ENCODE data around the gene TLK1.
A peak's percentile ranks its signal among the peaks of the same experiment; 100 is the strongest.

The TLK1 gene

DNA sequence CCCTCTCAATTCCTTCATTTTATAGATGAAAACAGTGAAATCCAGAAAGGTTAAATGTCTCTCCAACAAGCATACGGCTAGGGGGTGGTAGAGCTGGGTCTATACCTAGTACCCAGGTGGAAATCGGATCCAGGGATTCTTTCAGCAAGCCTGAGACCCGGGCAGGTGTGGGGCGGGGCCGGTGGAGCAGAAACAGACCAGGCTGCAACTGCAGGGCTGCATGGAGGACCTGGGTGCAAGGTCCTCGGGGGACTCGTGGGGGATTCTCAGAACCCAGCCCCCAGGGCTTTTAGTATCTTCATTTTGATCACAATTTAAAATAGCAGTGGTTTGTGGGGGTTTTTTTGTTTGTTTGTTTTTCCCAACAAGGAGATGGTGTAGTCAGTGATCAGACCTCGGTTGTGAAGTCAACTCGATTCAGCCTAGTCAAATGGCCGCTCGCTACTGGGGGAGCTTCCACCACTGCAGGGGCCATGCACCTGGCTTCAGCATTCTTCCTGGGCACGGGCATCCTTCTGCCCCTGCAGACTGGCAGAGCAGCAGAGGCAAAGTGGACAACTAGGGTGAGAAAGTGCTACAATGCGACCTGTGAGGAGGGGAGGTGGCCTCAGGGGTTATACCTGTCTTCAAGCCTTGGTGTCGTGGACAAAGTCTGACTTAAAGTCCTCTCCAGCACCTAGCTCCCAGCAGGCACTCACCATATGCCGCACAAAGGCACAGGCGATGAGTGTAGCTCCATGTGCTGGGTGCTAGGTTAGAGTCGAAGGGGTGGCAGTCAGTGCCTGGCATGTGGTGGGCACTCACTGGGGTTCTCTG lies 185.4 kb downstream of the TLK1 start:
- DNase-seq (ENCODE audit: low read depth) = no peak
- TF ChIP-seq, protein P1, sequence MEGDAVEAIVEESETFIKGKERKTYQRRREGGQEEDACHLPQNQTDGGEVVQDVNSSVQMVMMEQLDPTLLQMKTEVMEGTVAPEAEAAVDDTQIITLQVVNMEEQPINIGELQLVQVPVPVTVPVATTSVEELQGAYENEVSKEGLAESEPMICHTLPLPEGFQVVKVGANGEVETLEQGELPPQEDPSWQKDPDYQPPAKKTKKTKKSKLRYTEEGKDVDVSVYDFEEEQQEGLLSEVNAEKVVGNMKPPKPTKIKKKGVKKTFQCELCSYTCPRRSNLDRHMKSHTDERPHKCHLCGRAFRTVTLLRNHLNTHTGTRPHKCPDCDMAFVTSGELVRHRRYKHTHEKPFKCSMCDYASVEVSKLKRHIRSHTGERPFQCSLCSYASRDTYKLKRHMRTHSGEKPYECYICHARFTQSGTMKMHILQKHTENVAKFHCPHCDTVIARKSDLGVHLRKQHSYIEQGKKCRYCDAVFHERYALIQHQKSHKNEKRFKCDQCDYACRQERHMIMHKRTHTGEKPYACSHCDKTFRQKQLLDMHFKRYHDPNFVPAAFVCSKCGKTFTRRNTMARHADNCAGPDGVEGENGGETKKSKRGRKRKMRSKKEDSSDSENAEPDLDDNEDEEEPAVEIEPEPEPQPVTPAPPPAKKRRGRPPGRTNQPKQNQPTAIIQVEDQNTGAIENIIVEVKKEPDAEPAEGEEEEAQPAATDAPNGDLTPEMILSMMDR (IDR thresholded peaks at IDR 0.05; ENCODE audit: control insufficient read depth, extremely low read depth, insufficient read depth) = no peak
- no peak overlapping the region for H3K4me3 ChIP-seq (ENCODE audit: low read depth, low read length)

DNA sequence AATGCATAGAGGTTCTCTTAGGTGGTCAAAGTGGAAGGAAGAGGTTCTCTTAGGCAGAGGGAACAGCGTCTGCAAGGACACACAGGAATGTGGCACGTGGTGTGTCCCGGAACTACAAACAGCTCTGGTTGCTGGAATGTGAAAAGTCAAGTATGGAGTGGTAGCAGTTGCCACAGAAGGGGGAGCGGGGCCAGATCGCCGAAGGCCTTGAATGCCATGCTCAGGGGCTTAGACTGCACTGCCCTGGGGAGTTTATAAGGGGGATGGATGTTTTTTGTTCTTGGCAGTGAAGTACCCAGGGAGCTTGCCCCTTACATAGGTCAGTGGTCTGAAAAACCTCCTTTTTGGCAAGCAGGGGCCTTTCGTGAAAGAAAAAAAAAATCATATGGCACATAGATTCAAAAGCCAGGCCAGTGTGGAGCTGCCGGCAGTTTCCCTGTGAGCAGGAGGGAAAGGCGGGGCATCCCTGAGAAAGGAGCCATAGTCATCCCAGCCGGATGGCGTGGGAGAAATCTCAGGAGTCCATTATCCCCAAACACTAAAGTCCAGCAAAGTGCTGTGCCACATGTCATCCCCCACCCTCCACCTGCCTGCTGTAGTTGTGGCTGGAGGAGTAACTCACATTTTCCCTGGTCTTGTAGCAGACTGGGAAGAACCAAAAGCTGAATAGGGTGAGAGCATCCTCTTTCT lies 186.2 kb downstream of the TLK1 start:
- TF ChIP-seq, protein P1 (IDR thresholded peaks at IDR 0.05; ENCODE audit: control insufficient read depth, extremely low read depth, insufficient read depth) = no peak
- H3K4me3 ChIP-seq (ENCODE audit: low read depth, low read length) = no peak overlapping the region
- DNase-seq (ENCODE audit: low read depth) = no peak

DNA sequence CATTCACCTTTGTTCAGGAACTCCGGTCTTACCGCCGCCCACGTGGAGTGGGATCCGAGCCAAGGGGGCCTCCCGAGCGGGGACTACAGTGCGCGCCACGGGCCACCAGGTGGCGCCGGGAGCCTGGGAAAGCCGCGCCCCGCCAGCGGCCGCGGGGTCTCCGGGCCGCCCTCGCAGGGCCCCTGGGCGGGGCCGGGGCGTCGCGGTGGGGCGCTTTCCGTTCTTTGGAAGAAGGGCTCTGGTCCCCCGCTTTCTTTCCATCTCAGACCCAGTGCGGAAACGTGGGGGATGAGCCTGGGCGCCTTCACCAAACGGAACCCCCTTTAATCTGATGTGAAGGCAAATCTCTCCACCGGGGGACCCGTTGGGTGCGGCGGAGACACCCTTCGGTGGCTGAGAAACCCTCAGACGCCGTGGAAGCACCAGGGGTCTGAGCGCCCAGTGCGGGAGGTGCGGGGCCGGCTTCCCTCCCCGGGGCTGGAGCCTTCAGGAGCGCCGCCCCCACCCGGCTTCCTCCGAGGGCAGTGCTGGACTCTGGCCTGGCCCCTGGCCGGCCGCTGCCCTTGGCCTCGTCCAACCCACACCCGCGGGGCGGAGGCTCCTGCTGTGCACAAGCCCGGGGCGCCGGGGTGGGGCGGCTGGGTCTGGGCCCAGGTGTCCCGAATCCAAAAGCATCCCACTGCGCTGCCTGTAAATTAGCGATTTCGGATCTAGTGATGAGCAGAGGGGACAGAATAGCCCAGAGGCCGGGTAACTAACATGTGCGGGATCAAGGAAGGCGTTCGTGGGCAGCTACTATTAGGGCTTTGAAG lies 187.0 kb downstream of the TLK1 start:
- H3K4me3 ChIP-seq (ENCODE audit: low read depth, low read length) = peak overlapping the region; percentile 37
- TF ChIP-seq, protein P1 (IDR thresholded peaks at IDR 0.05; ENCODE audit: control insufficient read depth, extremely low read depth, insufficient read depth) = peak; percentile 74
- peak; percentile 58 for DNase-seq (ENCODE audit: low read depth)

DNA sequence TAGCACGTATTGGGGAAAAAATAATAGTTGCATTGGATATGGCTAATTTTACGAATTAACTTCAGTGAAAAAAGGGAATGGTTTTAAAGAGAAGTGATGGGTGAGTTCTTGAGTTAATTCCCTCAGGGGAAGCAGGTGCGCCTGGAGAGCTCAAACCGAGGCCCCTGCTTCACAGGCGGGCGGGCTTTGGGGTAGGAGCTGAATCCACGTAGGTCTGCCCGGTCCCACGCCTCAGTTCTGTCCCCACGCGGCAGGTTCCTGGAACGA lies 187.5 kb downstream of the TLK1 start:
- no peak overlapping the region; the same call in 1 of the 2 replicates for H3K4me3 ChIP-seq (ENCODE audit: low read depth, low read length)
- TF ChIP-seq, protein P1 (IDR thresholded peaks at IDR 0.05; ENCODE audit: control insufficient read depth, extremely low read depth, insufficient read depth) = no peak
- DNase-seq (ENCODE audit: low read depth) = no peak

DNA sequence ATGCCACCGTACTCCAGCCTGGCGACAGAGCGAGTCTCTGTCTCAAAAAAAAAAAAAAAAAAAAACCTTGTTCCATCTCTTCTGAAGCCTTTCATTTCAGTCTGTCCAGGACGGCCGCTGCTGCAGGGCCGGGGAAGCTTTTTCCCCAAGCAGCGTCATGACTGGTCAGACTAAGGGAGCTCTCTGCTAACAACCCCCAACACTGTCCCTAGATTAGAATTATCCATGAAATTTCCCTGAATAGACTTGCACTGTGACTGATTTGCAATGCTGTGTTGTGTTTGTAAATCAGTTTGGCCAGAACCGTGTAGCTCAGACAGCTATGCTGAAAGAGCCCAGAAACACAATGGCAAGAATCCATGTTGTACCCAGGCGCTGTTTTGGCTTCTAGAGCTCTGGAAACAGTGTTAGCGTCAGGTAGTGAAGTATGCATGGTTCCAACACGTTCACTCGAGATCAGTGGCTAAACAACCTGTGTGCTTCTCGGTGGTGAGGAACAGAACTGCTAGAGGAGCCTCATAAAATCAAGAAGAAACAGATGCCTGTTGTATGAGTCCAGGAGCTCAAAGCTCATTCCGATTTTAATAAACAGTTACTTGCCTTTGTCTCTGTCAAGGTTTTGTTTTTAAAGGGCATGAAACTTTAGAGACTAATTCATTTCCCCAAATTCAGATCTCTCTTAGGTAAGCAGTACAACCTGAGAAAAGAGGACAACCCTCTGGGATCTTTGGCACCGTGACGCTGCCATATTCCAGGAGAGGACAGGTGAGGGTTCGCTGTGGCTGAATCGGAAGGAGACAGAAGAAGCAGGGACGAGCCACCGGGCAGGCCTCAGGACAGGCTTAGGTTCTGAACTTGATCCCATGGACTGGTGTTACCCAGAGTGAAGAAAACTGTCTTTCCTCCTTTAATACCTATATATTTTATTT lies 188.1 kb downstream of the TLK1 start:
- DNase-seq (ENCODE audit: low read depth) = no peak

More for the DNA sequence above, 188.1 kb downstream of the TLK1 start:
- TF ChIP-seq, protein P1 (IDR thresholded peaks at IDR 0.05; ENCODE audit: control insufficient read depth, extremely low read depth, insufficient read depth) = no peak
- H3K4me3 ChIP-seq (ENCODE audit: low read depth, low read length) = no peak overlapping the region

Measured in LNCaP clone FGC (cell line).